T-helper 1 cell treated with Interleukin-12 subunit alpha and Interleukin-12 subunit beta and Interleukin-4 antibody, amounts not matched to agents 30 μg/mL and 1 μg/mL, for 36 hours (primary cell): ENCODE data around the gene CXorf66.
A peak's percentile ranks its signal among the peaks of the same experiment; 100 is the strongest.
"Not testable (repeated sequence)": the region's sequence is repeated elsewhere in the genome, so short reads cannot be mapped to it uniquely, and the experiment has no call there.

ENCODE experiments used
- H3K27ac Mint-ChIP-seq: one replicate; pipeline ENCODE4 v1.8.0; 2021; ENCODE audit warnings: mild to moderate bottlenecking, mixed read lengths
- H3K27me3 Mint-ChIP-seq: one replicate; pipeline ENCODE4 v1.8.0; 2021; ENCODE audit warnings: low read depth, mixed read lengths
- H3K36me3 Mint-ChIP-seq: one replicate; pipeline ENCODE4 v1.8.0; 2021; ENCODE audit warnings: low read depth, mixed read lengths
- H3K4me1 Mint-ChIP-seq: one replicate; pipeline ENCODE4 v1.8.0; 2021; ENCODE audit warnings: low read depth, mixed read lengths
- H3K4me3 Mint-ChIP-seq: one replicate; pipeline ENCODE4 v1.8.0; 2021; ENCODE audit warnings: mild to moderate bottlenecking, moderate library complexity, mixed read lengths
- H3K9me3 Mint-ChIP-seq: one replicate; pipeline ENCODE4 v1.8.0; 2021; ENCODE audit warnings: mixed read lengths

CXorf66 gene

DNA sequence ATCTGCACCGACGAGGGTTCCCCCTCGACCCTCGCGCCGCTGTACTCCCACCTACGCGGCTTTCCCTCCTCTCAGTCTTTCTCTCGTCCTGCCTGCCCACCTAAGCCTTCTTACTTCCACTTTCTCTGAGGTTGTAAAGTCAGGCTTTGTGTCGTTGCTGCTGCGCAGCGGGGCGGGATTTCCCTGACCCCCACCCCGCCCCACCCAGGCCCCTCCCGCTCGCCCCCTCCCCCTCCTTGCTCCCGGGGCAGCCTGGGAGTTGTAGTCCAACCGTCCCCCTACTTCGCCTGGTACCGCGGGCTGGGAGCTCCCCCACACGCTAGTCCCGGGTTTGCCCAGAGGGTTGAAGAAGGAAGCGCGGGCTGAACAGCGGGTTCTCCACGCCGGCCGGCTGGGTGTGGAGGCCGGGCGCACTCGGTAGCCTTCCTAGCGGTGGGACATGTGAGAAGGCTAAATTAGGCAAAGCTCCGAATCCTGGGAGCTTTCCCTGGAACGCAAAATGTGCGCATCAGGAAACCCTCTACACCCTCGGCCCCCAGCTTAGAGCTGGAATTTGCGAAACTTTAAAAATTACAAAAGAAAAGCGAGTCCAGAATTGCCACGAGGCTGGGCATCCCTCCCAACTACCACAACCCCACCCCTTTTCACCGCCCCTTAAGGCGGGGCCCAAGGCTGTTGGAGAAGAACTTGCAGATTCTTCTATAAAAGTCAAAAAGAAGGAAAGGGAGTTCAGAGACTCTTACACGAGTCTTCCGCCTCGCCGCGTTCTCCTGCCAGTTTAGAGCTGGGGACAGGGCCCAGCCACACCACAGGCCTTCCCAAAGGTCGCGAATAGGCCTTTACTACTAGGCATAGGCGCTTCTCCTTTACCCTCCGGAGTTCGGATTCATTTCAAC, 32.2 kb downstream of the CXorf66 start, which contains the start of gene ATP11C:
ATP11C (minus strand) TSS at position 153 of the 896 bp plus-strand sequence. CDS start 1,011 bp downstream, outside the sequence.
- Mint-ChIP-seq H3K36me3 (peaks cover 2% of the 10 kb centered on the region), H3K4me3 (peak within 1 kb of the TSS; percentile 96), H3K4me1 (peaks cover 15% of the 10 kb centered on the region), H3K9me3 (no peaks in the 10 kb centered on the region), H3K27me3 (peaks cover 6% of the 10 kb centered on the region), H3K27ac (peak within 1 kb of the TSS; percentile 98)

DNA sequence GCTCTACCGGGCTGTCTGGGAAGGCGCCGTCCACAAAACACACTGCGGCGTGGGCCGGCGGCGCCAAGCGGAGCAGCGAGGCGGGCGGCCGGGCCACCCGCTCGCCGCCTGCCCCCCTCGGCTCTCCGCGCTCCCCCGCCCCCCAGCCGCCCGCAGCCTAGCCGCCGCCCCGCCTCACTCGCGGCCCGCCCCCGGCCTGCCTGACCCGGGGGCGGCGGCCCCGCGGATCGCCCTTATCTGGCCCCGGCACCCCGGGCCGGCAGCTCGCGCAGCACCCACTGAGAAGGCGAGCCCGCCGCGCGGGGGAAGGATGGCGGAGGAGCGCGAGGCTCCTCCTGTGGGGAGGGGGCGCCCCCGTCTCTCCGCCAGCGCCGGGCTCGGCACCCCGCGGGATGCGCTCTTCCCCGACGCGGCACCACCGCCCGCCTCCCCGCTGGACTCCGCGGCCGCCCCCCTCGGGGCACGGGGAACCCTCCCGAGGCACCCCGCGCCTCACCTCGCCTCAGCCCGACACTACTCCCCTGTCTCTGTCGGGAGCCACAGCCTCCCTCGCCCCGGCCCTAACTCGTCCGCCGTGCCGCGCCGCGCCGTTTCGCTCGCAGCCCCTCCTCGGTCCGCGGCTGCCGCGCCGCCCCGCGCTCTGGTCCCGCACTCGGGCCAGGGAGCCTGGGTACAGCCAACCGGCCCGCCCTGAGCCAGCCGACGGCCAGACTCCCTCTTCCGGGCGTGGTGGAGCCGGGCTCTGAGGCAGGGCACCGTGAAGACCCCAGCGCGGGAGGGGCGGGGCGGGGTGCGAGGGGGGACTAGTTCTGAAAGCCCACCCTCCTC, 33.0 kb downstream of the CXorf66 start:
- H3K9me3 Mint-ChIP-seq = no peaks in the 10 kb centered on the region
- peaks cover 6% of the 10 kb centered on the region for H3K27me3 Mint-ChIP-seq
- H3K4me3 Mint-ChIP-seq = peak overlapping the region; percentile 96
- peaks cover 2% of the 10 kb centered on the region for H3K36me3 Mint-ChIP-seq
- H3K27ac Mint-ChIP-seq = peak overlapping the region; percentile 98
- peaks cover 15% of the 10 kb centered on the region for H3K4me1 Mint-ChIP-seq

DNA sequence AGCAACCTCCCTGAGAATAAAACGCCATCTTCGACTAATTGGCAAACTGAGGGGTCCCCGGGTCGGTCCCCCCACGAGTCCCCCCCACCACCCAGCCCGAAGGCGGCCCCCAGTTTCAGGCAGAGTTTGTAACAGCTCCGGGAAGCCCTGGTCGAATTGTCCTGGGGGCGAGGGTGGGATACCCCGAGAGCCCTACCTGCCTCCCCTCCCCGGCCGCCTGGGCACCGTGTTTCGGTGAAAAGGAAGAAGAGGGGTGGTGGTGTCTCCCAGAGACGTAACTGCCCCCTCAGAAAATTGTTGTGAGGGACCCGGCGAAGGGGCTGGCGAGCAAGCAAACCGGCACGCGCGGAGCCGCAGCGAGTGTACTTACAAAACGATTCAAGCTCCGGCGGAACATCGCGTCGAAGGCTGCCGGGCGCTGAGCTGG, 33.7 kb downstream of the CXorf66 start:
- Mint-ChIP-seq H3K27me3 (peaks cover 6% of the 10 kb centered on the region), H3K9me3 (no peaks in the 10 kb centered on the region), H3K27ac (peak overlapping the region; percentile 57), H3K4me3 (peak overlapping the region; percentile 74), H3K4me1 (peaks cover 15% of the 10 kb centered on the region), H3K36me3 (peaks cover 2% of the 10 kb centered on the region)

DNA sequence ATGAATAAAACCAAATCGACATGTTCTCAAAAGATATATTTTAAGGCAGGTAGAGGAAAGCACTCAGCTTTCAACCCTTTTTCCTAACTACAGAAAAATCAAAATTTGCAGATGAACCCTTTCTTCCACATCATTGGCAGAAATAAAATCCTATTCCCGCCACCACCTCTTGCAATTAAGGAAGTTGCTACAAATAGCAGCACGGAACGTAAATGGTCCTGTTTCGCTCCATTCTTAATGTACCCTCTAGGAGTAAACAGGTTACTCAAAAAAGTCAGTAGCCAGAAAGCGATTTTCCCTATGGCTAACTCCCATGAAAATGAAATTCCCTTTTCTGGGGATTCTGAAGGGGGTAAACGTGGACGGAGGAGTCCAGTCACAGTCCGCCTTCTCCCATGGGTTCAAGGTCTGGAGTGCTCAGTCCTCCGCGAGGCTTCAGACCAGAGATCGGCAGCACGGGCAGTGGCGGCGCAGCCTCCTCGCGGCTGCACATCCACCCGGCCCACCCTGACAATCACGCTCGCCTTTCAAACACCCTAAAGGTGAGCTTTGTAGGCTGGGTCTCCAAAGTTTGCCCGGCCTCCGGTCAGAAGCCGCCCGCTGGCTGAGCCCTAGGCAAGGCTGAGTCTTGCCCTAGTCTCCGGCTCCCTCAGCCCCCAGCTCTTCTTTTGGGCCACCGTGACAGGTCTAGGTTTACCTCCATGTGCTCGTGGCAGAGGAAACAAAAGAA, 34.2 kb downstream of the CXorf66 start:
- Mint-ChIP-seq H3K27me3 (peaks cover 6% of the 10 kb centered on the region), H3K4me3 (peak overlapping the region; percentile 74), H3K36me3 (peaks cover 2% of the 10 kb centered on the region), H3K27ac (peak overlapping the region; percentile 57), H3K4me1 (peaks cover 17% of the 10 kb centered on the region), H3K9me3 (no peaks in the 10 kb centered on the region)

DNA sequence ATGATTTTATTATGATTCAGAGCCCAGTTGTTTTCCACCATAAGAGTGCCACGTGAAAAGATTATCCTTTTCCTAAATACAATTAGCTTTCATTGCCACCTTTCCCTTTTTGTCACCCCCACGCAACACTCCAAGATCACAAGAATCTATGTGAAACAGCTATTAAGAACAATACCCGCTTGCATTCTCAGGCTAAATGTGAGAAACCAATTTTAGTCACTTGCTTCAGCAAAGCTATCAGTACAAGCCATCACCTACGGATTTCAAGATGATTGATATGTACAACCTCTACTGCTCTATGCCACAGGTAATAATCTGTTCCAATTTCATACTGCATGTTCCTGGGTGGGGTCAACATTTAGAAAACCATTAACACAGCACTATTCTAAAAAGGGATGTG, 34.9 kb downstream of the CXorf66 start:
- peaks cover 2% of the 10 kb centered on the region for H3K36me3 Mint-ChIP-seq
- peak overlapping the region; percentile 74 for H3K4me3 Mint-ChIP-seq
- H3K27ac Mint-ChIP-seq = no peak overlapping the region
- peaks cover 6% of the 10 kb centered on the region for H3K27me3 Mint-ChIP-seq
- peaks cover 17% of the 10 kb centered on the region for H3K4me1 Mint-ChIP-seq
- H3K9me3 Mint-ChIP-seq = no peaks in the 10 kb centered on the region

DNA sequence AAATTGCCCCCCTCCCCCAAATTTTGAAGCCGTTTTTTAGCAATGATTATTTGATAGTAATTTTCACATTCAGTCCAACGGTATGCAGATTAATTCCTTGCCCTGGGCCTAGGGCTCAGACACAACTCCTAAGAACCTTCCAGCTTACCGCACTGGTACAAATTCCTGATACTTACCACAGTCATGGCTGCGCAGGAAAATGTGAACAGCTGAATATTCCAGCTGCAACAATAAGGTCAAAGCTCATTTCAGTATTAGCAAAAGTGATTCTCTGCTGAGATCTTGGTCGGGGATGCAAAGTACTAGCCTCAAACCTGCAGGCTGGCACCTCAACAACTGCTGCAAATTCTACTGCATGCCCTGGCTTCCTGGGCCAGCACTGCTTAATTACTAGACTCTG, 35.4 kb downstream of the CXorf66 start:
- peaks cover 17% of the 10 kb centered on the region for H3K4me1 Mint-ChIP-seq
- H3K27ac Mint-ChIP-seq = no peak overlapping the region
- peaks cover 6% of the 10 kb centered on the region for H3K27me3 Mint-ChIP-seq
- no peaks in the 10 kb centered on the region for H3K9me3 Mint-ChIP-seq
- no peak overlapping the region for H3K4me3 Mint-ChIP-seq
- peaks cover 2% of the 10 kb centered on the region for H3K36me3 Mint-ChIP-seq

DNA sequence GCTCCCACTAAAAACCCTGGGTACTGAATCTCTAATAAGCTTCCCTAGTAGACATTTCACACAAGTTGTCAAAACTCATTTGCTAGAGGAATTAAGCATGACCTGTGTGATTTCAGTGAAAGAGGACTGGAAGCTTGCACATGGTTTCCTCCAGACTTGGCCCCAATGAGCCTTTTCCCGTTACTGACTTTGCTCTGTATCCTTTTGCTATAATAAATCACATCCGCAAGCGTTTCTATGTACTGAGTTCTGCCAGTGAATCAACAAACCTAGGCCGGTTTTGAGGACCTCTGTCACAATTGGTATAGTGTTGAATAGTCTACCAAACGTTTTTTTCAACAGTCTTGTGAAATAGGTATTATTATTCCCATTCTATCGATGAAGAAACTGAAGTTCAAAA, 40.6 kb downstream of the CXorf66 start:
- H3K4me1 Mint-ChIP-seq = peaks cover 4% of the 10 kb centered on the region
- no peaks in the 10 kb centered on the region for H3K27me3 Mint-ChIP-seq
- no peak overlapping the region for H3K4me3 Mint-ChIP-seq
- H3K36me3 Mint-ChIP-seq = peaks cover 5% of the 10 kb centered on the region
- no peaks in the 10 kb centered on the region for H3K9me3 Mint-ChIP-seq
- no peak overlapping the region for H3K27ac Mint-ChIP-seq

DNA sequence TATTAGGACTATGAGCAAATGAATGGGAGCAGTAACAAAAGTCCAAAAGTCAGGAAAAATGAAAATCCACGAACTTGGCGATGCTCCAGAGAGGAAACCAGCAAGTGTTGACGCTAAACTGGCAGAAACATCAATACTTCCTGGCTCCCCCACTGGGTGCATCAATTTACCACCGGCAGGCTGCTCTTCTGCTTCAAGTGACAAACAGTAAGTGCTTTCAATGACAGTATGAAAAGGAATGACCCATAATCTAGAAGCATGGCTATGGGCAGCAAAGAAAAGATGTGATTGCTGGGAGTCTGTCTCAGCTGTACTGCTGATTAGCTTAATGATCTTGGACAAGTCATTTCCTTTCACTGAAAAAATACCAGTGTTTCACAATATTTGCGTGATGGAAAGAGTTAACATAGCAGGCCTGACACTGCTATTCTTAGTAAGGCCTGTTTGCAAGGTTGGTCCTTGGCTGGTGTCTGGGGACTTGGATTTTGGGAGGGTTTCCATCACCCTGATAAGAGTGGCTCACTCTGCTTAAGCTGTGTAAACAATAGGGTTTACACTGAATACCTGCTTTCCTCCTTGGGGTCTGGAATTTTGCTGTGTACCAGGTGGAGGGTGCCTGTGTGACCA, 41.1 kb downstream of the CXorf66 start:
- H3K9me3 Mint-ChIP-seq = no peaks in the 10 kb centered on the region
- H3K4me3 Mint-ChIP-seq = no peak overlapping the region
- no peaks in the 10 kb centered on the region for H3K27me3 Mint-ChIP-seq
- peaks cover 2% of the 10 kb centered on the region for H3K4me1 Mint-ChIP-seq
- peaks cover 5% of the 10 kb centered on the region for H3K36me3 Mint-ChIP-seq
- H3K27ac Mint-ChIP-seq = no peak overlapping the region

DNA sequence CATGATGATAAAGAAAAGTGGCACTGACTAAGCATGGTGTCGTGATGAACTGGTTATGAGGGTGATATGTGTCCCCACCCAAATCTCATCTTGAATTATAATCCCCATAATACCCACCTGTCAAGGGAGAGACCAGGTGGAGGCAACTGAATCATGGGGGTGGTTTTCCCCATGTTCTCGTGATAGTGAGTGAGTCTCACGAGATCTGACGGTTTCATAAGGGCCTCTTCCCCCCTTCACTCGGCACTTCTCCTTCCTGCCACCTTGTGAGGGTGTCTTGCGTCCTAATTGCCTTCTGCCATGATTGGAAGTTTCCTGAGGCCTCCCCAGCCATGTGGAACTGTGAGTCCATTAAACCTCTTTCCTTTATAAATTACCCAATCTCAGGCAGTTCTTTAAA, 44.2 kb downstream of the CXorf66 start:
- not testable (repeated sequence) for H3K4me3 Mint-ChIP-seq, H3K27ac Mint-ChIP-seq, H3K9me3 Mint-ChIP-seq, H3K36me3 Mint-ChIP-seq, H3K27me3 Mint-ChIP-seq, H3K4me1 Mint-ChIP-seq

DNA sequence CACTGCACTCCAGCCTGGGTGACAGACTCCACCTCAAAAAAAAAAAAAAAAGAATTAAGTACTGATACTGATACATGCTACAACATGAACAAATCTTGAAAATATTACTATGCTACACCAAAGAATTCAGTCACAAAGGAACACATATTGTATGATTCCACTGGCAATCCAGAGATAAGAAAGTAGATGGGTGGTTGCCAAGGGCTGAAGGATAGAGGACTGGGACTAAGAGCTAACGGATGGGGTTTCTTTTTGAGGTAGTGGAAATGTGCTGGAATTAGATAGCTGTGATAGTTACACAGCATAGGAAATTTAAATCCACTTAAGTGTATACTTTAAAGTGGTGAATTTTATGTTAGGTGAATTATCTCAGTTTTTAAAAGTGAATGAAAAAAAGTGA, 45.0 kb downstream of the CXorf66 start:
- Mint-ChIP-seq H3K36me3 (peaks cover 5% of the 10 kb centered on the region), H3K4me3 (no peak overlapping the region), H3K4me1 (no peaks in the 10 kb centered on the region), H3K9me3 (no peaks in the 10 kb centered on the region), H3K27ac (no peak overlapping the region), H3K27me3 (no peaks in the 10 kb centered on the region)

DNA sequence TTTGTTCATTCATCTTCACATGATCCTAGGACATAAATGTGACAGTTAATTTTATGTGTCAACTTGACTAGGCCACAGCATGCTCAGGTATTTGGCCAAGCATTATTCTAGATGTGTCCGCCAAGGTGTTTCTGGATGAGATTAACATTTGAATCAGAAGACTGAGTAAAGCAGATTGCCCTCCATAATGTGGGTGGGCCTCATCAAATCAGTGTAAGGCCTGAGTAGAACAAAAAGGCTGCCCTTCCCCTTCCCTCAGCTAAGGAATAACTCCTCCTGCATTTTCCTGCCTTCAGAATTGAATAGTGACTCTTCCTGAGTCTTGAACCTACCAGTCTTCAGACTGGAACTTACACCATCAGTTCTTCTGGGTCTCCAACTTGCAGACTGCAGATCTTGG, 50.9 kb downstream of the CXorf66 start:
- Mint-ChIP-seq H3K27me3 (no peaks in the 10 kb centered on the region), H3K36me3 (no peaks in the 10 kb centered on the region), H3K4me1 (peaks cover 14% of the 10 kb centered on the region)

DNA sequence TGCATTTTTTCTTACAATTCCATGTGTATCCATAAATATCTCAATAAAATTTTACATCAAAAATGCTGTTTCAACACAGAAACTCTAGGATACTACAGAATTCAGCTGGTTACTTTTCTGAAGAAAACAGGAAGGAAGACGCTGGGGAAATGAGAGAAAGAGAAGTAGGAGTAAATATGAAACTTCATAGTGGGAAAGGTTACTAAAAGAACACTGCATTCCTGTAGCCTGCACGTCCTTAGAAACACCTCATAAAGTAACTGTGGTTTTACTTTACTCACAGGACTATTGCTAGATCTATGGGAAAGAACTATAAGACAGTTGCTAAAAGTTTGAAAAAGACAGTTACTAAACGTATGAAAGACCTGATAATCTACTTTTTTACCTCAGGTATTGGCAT, 55.6 kb downstream of the CXorf66 start:
- Mint-ChIP-seq H3K9me3 (no peaks in the 10 kb centered on the region), H3K36me3 (no peaks in the 10 kb centered on the region), H3K27me3 (no peaks in the 10 kb centered on the region), H3K4me1 (peaks cover 20% of the 10 kb centered on the region), H3K27ac (peak overlapping the region; percentile 38), H3K4me3 (peak overlapping the region; percentile 22)

More for the DNA sequence above, 50.9 kb downstream of the CXorf66 start:
- H3K9me3 Mint-ChIP-seq = no peaks in the 10 kb centered on the region
- H3K4me3 Mint-ChIP-seq = no peak overlapping the region
- no peak overlapping the region for H3K27ac Mint-ChIP-seq

DNA sequence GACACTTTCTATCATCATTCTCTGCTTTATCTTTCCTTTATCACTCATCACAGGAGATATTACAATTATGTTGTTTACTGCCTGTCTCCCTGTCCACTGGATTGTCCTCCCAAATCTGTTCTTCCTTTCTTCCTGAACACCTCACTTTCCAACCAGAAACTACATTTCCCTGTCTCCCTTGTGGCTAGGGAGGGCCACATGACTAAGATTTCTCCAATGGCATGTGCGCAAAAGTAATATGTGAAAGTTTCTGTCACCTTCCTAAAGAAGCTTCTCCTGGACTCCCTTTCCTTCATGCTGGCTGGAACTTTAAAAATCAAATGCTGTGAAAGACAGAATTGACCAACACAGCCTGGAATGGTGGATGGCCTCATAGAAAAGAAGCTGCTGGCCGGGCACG, 58.2 kb downstream of the CXorf66 start:
- no peak overlapping the region for H3K4me3 Mint-ChIP-seq
- H3K36me3 Mint-ChIP-seq = no peaks in the 10 kb centered on the region
- H3K27me3 Mint-ChIP-seq = no peaks in the 10 kb centered on the region
- H3K4me1 Mint-ChIP-seq = peaks cover 20% of the 10 kb centered on the region
- H3K9me3 Mint-ChIP-seq = no peaks in the 10 kb centered on the region
- no peak overlapping the region for H3K27ac Mint-ChIP-seq

DNA sequence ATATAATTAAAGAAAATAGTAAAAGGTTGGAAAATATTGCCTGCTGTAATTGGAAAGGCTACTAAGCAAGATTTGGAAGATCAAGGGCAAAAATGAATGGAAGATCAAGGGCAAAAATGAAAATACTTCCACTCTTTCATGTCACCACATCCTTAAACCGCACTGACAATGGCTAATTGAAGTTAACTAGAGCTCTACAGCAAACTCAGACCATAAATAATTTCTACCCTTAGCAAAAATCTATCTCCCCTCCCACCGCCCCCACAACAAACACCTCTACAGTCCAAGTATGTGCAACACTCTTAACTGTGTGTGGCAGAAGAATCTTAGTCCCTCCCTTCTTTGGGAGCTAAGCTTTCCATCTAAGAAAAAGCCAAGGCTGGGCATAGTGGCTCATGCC, 59.6 kb downstream of the CXorf66 start:
- Mint-ChIP-seq H3K27ac (no peak overlapping the region), H3K4me3 (no peak overlapping the region), H3K27me3 (no peaks in the 10 kb centered on the region), H3K4me1 (peaks cover 16% of the 10 kb centered on the region), H3K36me3 (no peaks in the 10 kb centered on the region), H3K9me3 (no peaks in the 10 kb centered on the region)
